Activated CD4-positive, alpha-beta T cell treated with anti-CD3 and anti-CD28 coated beads, Interleukin-2, amount 50 U/mL, for 48 hours (primary cell): ENCODE measurements around the gene PXYLP1.

Experiments used
- DNase-seq, 2 experiments: peaks; one replicate each; pipeline ENCODE4 v3.0.0-alpha.2; 2020

The PXYLP1 gene

DNA sequence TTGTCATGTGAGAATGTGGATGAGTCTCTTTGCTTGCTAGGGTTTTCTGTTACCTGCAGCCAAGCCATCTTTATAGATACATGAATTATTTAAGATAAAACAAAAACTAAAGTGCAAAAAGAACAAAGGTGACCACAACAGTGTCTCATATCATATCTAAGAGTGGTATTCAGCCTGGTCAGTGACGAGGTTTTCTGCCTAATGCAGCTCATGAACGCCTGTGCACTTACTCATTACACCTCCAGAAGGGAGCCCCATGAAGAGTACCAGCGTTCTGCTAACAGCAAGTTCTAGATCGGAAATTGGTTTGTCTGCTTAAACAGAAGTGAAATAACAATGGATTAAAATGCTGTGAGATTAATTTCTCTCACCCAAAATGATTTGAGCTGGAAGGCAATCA, 19.2 kb downstream of the PXYLP1 start:
- DNase-seq: no peak

DNA sequence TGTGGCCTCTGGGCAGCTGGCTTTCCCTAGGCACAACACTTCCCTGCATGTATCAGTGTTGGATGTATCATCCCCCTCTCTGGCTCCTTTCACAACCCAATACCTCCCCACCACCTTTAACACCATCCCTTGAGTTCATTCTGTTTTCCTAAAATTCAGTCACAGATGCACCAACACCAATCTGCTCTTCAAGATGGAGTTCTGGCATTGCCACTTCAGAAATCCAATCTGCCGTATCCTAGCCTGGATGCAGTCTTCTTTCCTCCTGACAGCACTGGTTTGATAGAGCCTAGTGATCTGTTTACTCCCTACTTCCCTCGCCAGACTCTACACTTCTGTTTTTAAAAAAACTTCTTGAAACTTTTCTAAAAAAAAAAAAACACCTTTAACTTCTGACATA, 21.7 kb downstream of the PXYLP1 start:
- no peak for DNase-seq

DNA sequence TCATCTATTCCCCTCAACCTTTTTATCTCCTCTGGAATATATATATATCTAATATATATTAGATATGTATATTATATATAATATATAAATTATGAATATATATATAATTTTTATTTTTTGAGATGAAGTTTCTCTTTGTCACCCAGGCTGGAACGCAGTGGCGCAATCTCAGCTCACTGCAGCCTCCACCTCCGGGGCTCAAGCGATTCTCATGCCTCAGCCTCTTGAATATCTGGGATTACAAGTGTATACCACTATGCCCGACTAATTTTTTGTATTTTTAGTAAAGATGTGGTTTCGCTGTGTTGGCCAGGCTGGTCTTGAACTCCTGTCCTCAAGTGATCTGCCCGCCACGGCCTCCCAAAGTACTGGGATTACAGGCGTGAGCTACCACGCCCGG, 22.2 kb downstream of the PXYLP1 start:
- no peak for DNase-seq

DNA sequence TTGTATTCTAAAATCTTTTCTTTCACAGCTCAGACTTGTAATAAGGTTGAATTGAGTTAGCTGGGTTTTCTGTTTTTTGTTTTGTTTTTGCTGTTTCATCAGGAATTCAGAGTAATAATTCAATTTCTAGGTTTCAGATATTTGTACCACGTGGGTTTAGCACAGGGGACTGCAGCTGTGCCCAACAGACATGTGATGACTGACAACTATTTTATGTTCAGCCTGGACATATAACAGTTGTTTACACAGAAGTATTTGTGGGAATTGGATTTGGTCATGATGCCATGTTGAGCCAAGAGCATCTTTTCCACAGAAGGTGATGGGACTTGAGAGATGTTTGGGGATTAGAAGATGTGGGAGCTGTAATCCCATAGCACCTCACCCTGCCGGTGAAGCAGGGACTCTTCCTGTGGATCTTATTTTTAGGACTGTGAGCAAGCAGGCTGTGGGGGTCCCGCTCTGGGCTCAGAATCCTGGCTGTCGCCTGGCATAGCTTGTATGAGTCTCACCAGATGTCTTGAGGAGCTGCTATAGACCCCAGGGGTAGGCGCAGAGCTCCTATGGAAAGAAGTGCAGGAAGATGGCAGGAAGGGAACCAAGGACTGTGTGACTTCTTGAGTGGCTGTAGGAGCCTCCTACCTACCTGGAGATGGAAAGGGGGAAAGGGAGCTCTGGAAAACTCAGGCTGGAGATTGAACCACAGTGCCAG, 23.7 kb downstream of the PXYLP1 start:
- no peak for DNase-seq

DNA sequence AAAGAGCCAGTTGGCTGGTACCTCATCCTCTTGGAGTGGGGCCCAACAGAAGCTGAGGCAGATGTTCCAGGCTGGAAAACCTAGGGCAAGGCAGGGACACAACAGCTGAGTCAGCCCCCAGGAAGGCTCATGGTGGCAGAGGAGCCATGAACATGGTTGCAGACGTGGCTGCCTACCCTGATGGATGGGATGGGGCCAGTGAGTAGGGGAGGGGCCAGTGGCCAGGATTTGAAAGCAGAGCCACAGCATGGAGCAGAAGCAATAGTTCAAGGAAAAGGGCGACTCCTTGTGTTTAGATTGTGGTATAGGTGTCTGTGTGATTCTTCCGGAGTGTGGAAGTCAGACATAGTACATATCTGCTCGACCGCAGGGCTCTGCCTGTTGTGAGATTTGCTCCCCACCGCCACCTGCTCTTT, 24.2 kb downstream of the PXYLP1 start:
- peak in 1 of 2 experiments; percentile 60 for DNase-seq

DNA sequence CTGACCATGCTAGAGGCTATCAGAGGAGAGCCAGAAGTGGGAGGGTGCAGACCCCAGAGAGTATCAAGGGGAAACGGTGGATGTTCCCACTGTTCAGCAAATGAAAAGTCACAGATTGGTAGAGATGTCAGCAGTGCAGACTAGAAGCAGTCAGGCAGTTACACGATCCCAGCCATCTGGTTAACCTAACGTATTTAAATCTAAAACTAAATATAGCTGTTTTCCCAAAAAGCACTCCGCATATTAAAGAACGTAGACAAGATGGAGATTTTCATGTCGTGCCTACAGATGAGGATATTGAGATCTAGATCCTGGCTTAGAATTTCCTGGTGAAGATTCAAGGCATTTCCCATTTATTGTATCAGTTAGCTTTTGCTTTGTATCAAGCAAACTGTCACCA, 25.2 kb downstream of the PXYLP1 start:
- DNase-seq: no peak

DNA sequence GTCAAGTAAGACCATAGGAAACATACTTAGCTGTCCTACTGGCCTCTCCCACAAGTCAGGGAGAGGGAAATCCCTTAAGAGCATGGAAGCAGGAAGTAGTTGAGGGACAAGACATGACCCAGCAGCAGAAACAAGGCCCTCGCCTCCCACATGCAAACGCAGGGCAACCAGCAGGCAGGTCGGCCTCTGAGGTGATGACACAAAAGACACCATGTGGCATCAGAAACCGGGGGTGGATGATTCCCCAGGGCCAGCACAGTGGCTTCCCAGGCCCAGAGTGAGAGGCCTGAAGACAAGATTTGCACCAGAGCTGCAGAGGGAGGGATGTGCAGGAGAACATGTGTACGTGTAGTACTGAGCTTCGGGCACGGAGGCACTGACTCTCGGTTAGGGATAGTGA, 26.3 kb downstream of the PXYLP1 start:
- DNase-seq: peak; percentile 31 to 51

DNA sequence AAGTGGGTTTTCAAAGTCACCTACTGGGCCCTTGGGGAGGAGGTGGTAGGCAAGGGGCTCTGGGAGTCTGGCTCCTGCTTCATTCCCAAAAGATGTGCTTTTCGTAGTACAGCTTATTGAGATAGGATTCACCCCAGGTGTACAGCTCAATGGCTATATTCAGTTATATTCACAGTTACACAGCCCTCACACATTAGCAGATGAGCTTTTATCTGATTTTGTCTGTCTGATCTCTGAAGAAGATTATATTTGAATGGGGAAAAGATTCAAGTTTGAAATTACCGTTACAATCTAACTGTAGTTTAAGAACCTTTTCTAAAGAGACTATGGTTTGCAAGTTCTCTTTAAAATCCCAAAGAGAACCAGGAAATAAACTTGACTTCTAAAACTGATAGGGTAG, 27.3 kb downstream of the PXYLP1 start:
- no peak for DNase-seq

DNA sequence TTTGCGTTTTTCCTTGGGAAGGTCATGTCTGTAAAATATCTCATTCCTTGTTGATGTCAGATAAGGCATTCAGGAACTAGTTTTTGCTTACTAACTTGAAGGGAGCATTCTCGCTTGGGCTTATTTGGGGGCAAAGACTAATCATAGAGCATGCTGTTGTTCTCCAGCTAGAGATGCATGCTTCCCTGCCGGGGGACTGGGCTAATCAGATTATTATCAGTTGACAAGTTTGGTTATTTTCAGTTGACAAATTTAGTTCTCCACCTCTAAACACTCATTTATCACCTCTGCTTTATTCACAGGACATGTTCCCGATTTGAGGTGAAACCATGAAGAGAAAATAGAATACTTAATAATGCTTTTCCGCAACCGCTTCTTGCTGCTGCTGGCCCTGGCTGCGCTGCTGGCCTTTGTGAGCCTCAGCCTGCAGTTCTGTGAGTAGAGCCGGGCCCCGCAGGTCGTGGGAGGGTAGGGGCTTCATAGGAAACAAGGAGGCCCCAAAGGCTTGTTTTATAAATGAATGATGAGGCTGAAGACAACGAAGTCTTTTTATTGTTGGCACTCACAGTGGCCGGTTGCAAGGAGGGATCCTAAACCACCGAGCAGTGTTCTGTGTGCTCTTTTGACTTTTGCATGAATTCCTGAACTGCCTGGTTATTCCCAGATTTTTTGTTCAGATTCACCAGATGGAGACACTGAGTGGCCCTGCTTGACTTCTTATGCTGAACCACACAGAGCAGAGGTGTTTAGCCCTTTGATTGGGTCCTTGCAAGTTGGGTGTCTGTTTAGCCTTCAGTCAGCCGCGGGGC, 28.4 kb downstream of the PXYLP1 start:
- no peak for DNase-seq

DNA sequence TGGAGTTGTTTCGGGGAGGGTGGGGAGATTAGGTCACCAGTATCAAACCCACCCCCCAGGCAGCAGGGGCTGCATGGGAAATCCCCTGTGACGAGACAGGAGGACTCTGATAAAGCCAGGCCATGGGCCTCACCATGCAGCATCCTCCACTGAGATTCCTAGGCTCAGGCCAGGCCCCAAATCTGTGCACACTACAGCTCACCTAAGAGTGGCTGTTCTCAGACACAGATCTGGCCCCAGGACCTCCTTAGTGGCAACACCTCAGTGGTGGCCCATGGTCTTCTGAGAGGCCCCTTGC, 29.0 kb downstream of the PXYLP1 start:
- no peak for DNase-seq

DNA sequence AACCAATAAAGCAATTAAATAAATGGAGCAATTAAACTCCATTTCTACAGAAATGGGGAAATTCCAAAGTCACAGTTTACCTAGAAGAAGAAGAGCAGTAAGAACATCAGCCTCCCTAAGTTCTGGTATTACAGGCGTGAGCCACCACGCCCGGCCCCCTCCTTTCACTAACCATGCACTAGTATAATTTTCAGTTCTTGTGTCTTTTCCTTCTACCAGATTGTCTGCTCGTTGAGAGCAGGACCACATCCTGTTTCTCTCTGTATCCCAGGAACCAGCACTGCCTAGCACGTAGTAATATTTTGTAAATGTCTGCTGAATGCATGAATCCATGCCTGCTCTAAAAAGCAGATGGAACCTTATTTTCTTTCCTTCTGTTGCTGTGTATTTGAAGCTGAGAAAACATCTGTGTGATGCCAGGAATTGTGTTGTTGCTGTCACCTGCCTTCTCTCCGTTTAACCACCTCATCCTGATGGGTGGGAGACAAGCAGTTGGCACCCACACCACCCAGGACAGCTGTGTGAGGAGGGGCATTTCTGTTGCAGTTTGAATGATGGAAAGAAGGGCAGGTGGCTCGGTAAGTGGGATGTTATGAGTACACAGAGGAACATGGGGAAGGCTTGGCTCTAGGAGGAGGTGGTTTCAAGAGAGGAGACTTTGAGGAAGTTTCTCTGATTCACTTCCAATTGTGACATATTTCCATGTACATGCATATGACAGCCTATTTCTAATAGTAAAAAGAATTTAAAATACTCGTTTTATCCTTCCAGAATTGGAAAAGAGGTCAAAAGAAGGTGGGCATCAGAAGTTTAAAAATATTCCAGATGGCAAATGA, 30.1 kb downstream of the PXYLP1 start:
- peak in 1 of 2 experiments; percentile 48 for DNase-seq

DNA sequence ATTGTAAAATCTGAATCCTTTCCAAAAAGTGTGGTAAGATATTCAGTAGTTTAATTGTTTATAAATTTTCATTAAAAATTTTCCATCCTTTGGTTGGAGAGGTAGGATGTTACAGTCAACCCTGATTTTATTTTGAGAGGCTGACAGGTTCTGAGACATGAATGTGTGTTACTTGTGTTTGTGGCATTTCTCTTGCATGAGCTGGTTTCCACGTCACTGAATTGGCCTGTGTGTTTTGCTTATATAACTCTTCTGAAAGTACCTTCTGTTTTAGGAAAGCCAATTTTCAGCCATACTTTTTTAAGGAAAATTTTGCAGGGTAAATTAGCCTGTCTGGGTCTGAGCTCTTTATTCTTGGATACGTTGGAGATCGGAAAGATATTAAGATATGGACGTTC, 30.7 kb downstream of the PXYLP1 start:
- no peak for DNase-seq

DNA sequence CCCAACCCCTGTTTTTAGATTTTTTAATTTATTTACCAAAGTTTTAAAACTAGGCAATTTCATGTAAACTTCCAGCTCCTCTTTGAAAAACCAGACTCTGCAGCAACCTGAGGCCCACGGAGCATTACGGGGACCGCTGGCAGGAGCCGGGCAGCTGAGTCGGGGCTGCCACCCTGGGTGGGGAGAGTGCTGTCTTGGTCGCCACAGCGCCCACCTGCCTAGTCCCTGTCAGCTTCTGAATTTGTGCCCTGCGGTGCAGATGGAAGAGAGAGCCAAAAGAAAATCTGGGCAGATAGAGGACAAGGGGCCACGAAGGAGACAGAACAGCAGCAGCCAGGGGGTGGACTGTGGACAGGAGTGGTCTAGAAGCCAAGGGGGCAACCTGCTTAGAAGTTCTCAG, 34.6 kb downstream of the PXYLP1 start:
- DNase-seq: no peak

DNA sequence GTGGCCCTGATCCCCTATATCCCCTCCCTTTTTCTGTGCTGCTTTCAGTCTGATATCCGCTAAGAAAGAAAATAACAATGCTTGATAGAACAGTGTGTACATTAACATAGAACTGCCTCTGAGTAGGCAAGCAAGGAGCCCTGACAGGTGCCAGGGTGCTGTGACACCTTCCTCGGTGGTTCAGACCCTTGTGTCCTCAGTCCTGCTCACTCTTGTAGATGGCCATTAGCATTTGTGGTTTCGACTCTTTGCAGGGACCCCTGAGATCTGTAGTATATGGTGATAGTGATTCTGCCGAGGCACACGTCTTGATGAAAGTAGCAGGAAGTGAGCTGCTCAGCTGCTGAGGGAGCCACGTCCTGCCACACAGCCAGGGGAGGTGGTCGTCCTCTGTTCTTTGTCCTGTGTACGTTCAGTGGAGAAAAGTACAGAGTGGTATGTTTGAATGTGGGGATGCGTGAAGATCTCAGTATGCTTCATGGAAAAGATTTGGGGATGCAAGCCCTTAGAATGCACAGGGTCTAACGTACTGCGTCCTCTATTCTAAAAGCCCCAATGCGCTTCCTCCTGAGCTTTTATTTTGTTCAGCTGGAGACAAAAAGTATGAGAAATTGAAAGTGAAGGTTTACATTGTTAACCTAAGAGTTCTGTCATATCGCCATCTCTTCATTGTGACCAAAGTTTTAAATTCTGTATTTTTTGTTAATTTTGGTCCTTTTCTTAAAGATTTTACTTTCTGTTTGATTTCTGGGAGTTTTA, 35.4 kb downstream of the PXYLP1 start:
- peak in 1 of 2 experiments; percentile 44 for DNase-seq

DNA sequence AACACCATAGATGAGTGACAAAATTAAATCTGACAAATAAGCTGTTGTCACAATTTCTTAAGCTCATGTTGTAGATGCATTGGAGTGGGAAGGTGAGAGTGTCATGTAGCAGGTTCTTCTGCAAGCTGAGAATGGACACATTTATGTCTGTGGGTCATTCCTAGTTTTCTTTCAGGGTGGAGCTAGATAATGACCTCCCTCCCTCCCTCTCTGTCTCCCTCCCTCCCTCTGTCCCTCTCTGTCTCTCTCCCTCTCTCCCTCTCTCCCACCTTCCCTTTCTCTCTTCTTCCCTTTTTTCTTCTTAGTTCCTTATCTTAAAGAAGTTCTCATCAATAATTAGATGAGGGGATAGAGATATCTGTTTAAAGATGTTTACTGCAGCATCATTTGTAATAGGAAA, 36.0 kb downstream of the PXYLP1 start:
- DNase-seq: no peak

DNA sequence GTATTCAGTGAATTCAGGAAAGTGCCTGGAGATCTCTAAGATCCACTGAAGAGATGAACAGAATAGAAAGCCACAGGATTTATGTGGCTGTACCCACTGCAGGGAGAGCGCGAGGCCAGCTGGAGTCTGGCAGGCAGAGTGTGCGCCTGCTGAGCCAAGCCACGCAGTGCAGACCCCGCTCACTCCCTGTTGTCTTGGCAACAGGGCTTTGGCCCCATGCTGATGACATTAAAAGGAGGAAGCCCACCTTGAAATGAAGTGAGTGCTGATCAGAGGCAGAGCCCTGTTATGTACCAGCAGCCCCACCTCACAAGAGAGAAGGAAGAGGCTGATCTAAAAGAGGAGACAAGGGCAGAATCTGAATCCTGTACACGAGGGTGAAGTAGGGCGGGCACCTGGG, 36.7 kb downstream of the PXYLP1 start:
- DNase-seq: no peak

DNA sequence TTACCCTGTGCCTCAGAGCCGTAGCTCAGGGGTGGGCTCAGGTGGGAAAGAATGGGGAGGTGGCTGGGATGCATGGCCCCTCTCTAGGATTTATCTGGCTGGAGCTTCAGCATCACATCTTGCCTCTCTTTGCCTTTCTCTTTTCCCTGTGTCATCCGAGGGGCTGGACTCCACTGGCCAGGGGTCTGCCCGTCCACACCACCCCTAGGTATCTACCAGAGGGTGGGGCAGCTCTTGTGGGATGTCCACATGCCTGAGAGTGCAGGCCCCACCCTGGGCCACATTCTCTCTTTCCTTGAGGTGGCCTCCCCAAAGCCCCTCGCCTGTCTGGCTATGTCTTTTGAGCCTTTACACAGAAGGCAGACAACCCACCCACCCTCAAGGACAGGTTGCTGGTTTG, 37.2 kb downstream of the PXYLP1 start:
- no peak for DNase-seq

DNA sequence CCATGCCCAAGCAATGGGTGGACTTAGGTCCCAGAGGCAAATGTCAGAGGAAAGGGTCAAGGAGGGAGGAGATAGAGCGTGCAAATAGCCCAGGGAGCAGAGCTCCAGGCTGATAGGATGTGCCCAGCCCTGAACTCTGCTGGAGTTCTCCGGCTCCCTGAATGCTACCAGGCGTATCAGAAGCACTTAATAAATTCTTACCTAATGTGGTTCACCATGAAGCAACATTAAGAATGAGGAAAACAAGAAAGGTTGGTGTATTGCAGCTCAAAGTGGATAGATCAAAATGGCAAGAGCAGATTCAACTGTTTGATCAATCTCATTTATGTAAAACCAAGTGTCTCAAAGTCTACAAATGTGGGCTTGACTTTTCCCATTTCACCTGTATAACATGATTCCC, 38.3 kb downstream of the PXYLP1 start:
- no peak for DNase-seq

DNA sequence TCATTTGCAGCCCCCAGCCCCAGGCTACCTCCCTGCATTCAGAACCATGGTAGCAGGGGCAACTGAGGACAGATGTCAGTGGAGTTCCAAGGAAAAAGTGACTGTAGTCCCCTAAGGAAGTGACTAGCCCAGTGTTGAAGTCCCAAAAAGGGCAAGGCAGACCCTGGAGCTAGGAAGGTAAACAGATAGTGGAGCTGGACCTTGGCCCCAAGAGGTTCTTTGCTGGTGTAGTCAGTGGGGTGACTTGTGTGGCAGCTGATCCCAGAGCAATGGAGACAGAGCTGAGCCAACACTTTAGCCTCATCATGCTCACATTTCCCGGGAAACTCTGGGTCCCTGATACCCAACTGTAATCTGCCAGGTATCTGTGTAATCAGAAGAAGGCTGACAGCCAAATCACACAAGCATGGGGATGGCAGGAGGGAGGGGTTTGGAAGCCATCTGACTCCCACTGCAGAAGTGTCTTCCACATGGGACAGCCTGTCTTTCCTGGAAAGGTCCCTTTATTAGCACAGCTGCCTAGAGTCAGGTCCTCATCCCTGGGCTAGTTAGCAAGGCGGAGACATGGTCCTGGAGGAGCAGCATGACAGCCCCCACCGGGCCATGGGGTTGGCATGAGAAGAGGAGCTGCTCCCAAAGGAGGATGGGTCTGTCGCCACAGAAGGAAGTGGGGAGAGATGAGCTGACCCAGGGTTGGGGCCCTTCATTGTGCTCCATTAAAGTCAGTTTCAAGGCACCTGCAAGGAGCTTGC, 39.8 kb downstream of the PXYLP1 start:
- no peak for DNase-seq

DNA sequence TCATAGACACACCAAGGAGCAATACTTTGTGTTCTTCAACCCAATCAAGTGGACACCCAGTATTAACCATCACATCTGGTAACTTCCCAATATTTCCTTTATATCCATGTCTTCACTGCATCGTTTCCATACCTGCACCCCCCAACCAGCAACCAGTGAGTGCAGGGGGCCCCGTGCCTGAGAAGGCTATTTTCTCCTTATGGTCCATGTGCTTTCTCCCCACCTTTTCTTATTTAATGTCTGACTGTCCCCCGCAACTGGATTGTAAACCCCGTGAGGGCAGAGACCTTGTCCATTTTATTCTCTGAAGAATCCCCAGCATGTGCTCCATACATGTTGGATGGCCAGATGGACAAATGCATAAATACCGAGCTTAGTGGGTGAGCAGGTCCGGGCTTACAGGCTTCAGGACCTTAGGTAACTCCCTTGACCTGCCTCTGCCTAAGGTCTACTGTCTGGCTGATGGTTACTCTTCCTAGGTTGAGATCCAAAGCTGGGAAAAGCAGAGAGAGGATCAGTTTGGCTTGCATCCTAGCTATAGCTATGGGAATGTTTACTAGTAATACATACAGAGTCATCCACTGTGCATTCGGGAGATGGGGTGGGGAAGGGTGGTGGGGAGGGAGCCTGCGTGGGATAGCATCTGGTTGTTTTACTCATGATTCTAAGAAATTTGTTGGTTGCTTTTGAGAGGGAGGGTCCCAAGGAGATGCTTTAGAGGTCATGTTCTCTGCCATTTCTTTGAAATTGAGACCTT, 41.5 kb downstream of the PXYLP1 start:
- no peak for DNase-seq

DNA sequence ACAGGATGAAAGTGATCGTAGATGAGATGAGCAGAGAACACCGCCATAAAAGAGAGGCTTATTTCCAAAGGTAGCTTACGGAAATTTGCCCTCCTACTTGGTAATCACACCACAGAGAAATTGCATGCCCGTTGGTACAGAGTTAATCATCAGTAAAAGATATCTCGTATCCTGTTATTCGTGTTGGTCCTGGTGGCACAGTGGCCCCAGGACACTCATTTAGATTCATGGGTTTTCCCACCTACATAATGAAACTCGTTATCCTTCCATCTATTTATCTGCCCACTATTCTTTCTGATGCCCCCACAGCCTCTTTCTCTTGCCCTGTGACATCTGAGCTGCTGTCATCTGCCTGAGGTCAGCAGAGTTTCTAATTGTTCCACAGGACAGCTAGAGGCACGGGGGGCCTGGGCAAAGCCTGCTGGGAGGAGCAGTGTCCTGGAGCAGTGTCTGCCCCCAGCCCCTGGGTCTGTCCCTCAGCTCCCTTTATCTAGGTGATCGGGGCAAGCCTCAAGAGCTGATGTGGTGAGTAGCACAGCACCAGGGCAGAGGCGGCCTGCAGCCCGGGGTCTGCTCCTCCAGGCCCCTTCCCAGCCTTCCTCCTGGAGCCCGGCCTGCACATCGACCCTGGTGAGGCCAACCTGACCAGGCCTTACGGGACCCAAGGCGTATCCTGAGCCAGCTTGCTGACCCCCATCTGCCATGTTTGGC, 42.2 kb downstream of the PXYLP1 start:
- DNase-seq: no peak
